SK-N-SH (cell line): ENCODE results near the gene SSBP2.

Experiments
- ELF1 ChIP-seq: IDR thresholded peaks from 2 replicates; pipeline ENCODE4 v1.4.0; 2012
- EP300 ChIP-seq, 2 experiments: IDR thresholded peaks; 2 replicates each; pipeline versions ENCODE4 v1.4.0 to v1.6.1; 2012; ENCODE audit warnings: borderline replicate concordance in 1 of 2, low read depth in 1 of 2, low read length in 1 of 2
- JUND ChIP-seq: IDR thresholded peaks from 2 replicates; pipeline ENCODE4 v1.4.0; 2012
- NFIC ChIP-seq: IDR thresholded peaks from 2 replicates; pipeline ENCODE4 v1.4.0; 2012; ENCODE audit warnings: borderline replicate concordance
- RXRA ChIP-seq: IDR thresholded peaks from 2 replicates; pipeline ENCODE4 v1.4.0; 2012; ENCODE audit warnings: low read depth, mild to moderate bottlenecking, borderline replicate concordance
- TF ChIP-seq, protein P1 (sequence below): fragments of 200-600 bp; sonication (generic); IDR thresholded peaks from 2 replicates; pipeline ENCODE4 v1.6.1; 2017; ENCODE audit warnings: antibody characterized with exemption, mild to moderate bottlenecking, moderate library complexity

DNA sequence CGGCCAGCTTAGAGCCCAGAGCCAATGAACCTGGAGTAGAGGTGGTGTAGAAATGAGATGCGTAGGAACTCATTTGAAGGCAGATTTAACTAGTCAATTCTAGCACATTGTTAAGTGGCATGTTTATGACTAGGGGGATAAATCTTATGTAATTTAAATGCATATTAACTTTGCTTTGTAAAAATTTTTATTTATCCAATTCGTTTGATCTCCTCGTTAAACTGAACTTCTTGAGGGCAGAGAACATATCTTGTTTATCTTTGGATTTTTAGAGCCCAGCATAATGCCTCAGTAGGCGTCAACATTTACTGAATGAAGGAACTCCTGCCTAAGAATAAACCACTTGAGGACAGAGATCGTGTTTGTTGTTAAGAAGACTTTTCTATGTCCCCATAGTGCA is 315.9 kb downstream of the SSBP2 start:
- TF ChIP-seq EP300 (IDR thresholded peaks at IDR 0.05; ENCODE audit: borderline replicate concordance in 1 of 2, low read depth in 1 of 2, low read length in 1 of 2) = no peak
- no peak for TF ChIP-seq RXRA
- TF ChIP-seq ELF1 = no peak
- no peak for TF ChIP-seq JUND
- TF ChIP-seq, protein P1, sequence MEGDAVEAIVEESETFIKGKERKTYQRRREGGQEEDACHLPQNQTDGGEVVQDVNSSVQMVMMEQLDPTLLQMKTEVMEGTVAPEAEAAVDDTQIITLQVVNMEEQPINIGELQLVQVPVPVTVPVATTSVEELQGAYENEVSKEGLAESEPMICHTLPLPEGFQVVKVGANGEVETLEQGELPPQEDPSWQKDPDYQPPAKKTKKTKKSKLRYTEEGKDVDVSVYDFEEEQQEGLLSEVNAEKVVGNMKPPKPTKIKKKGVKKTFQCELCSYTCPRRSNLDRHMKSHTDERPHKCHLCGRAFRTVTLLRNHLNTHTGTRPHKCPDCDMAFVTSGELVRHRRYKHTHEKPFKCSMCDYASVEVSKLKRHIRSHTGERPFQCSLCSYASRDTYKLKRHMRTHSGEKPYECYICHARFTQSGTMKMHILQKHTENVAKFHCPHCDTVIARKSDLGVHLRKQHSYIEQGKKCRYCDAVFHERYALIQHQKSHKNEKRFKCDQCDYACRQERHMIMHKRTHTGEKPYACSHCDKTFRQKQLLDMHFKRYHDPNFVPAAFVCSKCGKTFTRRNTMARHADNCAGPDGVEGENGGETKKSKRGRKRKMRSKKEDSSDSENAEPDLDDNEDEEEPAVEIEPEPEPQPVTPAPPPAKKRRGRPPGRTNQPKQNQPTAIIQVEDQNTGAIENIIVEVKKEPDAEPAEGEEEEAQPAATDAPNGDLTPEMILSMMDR = no peak
- TF ChIP-seq NFIC = no peak
